ENCODE measurements around the gene HDAC5.

DNA sequence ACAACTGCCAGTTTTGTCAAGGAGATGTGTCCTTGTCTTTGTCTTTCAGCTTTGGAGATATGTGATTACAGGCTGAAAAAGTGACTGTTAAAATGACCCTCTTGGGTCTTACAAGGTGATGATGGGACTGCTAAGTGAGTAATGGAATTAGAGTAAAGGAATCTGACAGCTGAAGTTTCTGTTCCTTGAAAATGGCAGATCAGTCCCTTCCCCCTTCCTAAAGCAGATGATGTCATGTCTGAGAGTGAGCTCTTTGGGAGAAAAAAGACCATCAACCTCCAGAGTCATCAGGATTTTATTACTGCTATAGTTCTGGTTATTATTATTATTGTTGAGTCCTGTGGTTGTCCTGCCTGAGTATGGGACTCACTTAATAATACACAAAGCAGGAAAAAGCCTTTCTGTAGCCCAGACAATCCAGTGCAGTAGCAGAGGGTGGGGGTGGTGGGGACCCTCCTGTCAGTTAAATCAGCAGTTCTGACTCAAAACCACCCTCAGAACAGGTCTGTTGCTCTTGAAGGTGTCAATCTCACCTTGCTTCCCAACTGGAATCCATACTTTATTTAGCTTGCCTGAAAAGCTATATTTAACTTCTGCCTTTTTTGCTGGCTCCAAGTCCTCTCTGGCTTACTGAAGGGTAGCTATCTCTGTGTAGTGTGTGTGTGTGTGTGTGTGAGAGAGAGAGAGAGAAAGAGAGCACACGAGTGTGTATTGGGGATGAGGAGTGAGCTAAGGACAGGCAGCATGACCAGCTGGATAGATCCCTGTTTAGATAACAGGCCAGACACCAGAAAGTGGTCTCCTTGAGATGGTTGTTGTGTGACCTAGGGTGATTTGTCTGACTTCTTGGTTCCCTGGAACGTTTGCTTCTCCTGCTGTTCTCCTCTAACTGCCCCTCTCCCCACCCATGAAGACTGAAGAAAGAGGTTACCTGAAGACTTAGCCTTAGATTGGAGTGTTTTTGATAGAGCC, 23.2 kb upstream of the HDAC5 start:
- TF ChIP-seq EP300 (IDR thresholded peaks at IDR 0.05): no peak
- no peak for TF ChIP-seq POLR2AphosphoS5 (IDR thresholded peaks at IDR 0.05)
